Kidney epithelial cell (primary cell): ENCODE results near the gene XKRX. TPM values are rescaled to one million over a fixed set of nuclear protein-coding genes. Genes with fewer than 3 reads are reported as not detected.

ENCODE experiments used
- DNase-seq: peaks from one replicate; pipeline ENCODE4 v3.0.0-alpha.2; 2010; ENCODE audit warnings: low read depth
- H3K27me3 ChIP-seq: 2 replicates; pipeline ENCODE4 v1.6.0; 2011; ENCODE audit warnings: low read length; ENCODE audit not compliant: control insufficient read depth, insufficient read depth
- H3K36me3 ChIP-seq: 2 replicates; pipeline ENCODE4 v1.5.1; 2011; ENCODE audit warnings: low read length; ENCODE audit not compliant: control insufficient read depth, insufficient read depth
- H3K4me3 ChIP-seq: 2 replicates; pipeline ENCODE4 v1.5.1; 2011; ENCODE audit warnings: low read depth, mild to moderate bottlenecking, control low read depth, low read length
- total RNA-seq: library from RNA; depleted of rRNA; stranded (reverse); fragments of >200 nt; gene quantifications from 2 replicates; pipeline ENCODE4 v1.2.3, GENCODE V29; 2015
- TF ChIP-seq, protein P1 (sequence below): IDR thresholded peaks from 2 replicates; pipeline ENCODE4 v1.5.1; 2011; ENCODE audit warnings: mild to moderate bottlenecking, moderate library complexity, low read length, control low read depth, inconsistent platforms; ENCODE audit not compliant: insufficient read depth, poor library complexity, severe bottlenecking

Gene XKRX
- total RNA-seq, 1 donor from 2014 or later = 0.04 TPM

DNA sequence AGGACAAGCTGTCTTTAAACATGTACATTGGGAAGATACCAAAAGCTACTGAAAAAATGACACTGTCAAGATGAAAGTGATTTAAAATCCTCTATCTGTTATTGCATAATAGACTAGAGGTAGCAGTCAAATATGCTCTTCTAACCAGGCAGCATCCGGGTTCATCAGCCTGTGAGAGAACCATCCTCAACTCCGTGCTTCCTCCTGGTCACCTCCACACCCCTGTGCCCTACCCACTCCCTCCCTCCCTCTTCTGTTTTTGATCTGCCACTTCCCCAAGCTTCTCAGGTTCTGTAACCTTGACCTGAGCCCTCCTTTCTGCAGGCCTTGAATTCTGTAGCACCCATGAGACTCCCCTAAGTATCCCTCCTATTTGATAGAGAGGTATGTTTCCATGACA is 60.4 kb downstream of the XKRX start:
- Histone ChIP-seq H3K4me3 (no peak overlapping the region), H3K27me3 (no peaks in the 10 kb centered on the region), H3K36me3 (no peaks in the 10 kb centered on the region)
- no peak for DNase-seq
- TF ChIP-seq, protein P1, sequence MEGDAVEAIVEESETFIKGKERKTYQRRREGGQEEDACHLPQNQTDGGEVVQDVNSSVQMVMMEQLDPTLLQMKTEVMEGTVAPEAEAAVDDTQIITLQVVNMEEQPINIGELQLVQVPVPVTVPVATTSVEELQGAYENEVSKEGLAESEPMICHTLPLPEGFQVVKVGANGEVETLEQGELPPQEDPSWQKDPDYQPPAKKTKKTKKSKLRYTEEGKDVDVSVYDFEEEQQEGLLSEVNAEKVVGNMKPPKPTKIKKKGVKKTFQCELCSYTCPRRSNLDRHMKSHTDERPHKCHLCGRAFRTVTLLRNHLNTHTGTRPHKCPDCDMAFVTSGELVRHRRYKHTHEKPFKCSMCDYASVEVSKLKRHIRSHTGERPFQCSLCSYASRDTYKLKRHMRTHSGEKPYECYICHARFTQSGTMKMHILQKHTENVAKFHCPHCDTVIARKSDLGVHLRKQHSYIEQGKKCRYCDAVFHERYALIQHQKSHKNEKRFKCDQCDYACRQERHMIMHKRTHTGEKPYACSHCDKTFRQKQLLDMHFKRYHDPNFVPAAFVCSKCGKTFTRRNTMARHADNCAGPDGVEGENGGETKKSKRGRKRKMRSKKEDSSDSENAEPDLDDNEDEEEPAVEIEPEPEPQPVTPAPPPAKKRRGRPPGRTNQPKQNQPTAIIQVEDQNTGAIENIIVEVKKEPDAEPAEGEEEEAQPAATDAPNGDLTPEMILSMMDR = no peak

DNA sequence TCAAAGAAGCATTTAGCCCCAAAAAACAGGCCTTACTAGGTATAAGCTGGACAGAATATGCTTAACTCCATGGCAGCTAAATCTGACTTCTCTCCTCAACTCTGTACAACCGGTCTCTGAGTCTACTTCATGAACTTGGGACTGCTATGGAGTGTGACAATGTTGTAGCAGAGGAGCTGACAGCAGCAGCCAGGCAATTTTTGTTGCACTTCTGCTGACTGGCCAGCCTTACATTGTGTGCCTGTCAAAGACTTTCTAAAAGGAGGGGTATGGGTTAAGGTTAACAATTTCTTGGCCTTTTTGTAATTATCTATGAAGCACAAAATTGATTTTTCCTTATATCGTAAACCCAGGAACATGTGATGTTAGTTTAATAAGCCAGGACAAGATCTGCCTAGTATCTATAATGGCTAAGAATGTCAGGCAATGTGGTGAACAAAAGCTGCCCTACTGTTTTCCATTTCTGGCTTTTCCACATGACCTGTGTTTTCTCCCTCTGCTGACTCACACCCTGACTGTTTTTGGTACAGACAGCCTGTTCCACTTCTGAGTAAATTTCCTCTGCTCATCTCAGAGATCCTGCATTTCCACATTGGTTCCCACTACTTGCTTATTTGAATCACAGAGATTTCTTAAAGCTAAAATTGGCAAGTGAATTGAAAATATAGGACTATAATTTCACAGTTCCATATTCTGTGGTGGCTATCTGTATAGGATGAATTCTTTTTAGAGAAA is 63.9 kb downstream of the XKRX start:
- Histone ChIP-seq H3K36me3 (no peaks in the 10 kb centered on the region), H3K27me3 (no peaks in the 10 kb centered on the region), H3K4me3 (no peak overlapping the region)
- peak; percentile 1 for DNase-seq
- TF ChIP-seq, protein P1 = no peak

Other genes starting within 250 kb of the XKRX start
- gene SYTL4, start 196.8 kb downstream of the XKRX start, total RNA-seq = 3.2 and 3.3 TPM in 2 replicates
- 31.0 and 31.1 TPM in 2 replicates for gene CSTF2, start 108.5 kb downstream of the XKRX start, total RNA-seq
- not detected in 2 replicates for gene NOX1, start 54.6 kb downstream of the XKRX start, total RNA-seq
- not detected in 2 replicates for gene ARL13A, start 40.8 kb upstream of the XKRX start, total RNA-seq
- 14.2 and 20.2 TPM in 2 replicates for gene TRMT2B, start 123.2 kb upstream of the XKRX start, total RNA-seq
- 0.41 and 0.50 TPM in 2 replicates for gene TMEM35A, start 150.0 kb upstream of the XKRX start, total RNA-seq
- 1.8 and 2.6 TPM in 2 replicates for gene CENPI, start 169.3 kb upstream of the XKRX start, total RNA-seq